Suppressor macrophage treated with lipopolysaccharide for 1 hour (primary cell): ENCODE measurements around the gene NAV2.

Source experiments
- DNase-seq, 3 donors: peaks; one replicate each; pipeline ENCODE4 v3.0.0-alpha.2; 2020 to 2022

NAV2 gene

DNA sequence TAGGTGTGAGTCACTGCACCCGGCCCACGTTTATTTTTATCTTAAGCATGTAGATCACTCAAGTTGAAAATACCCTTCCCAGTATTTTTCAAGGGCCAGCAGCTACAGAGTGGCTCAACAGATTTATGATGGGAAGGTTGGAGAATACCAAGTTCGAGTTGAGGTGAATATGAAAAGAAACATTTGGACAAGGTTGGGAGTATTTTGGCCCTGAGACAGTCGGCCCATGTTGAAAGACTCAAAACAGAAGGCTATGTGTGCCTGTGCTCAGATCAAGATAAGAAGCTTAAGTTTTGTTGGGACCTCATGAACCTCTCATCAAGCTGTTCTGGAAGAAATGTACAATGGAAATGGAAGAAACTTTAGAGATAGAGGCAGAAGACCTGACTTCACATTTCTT is 248.6 kb downstream of the NAV2 start:
- no peak for DNase-seq

DNA sequence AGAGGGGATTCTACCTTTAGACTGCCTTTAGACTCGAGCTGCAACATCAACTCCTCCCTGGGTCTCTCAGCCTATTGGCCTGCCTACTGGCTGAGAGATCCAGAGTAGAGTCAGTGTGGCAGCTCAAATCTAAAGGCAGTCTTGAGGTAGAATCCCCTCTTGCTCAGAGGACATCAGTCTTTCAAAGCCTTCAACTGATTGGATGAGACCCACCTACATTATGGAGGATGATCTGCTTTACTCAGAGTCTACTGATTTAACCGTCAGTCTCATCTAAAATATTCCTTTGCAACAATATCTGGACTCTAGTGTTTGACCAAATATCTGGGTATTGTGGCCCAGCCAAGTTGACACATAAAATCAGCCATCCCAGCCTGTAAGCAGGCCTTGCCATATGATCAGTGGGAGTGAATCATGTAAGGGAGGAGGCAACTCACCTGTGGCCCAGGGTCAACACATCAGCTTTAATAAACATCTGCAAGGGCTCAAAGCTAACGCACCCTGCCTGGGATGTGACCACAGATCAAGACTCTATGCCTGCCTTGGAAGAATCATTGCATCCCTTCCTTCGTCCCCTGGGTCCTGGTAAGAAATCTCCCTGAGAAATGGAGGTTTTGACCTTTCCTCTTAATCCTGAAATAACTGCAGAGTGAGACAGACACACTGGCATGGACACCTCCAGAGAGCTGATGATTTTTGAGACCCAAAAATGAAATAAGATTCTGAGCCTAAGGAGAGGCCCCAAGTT is 249.6 kb downstream of the NAV2 start:
- no peak for DNase-seq

DNA sequence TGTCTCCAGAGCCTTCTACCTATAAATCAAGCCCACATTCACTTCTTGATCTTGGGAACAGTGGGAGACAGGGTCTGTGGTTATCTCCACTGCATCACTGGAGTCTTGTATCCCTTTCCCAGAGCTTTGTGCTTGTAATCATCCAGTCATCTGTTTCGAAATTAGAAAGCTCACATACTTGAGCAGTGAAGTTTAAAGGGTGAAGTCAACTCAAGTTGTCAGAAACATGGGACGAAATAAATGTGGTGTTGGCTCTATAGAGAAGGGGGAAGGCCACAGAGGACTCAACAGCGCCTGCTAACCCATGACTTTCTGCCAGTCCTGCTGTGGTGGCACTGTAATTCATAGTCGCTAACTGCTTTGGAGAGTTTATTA is 250.2 kb downstream of the NAV2 start:
- no peak for DNase-seq

DNA sequence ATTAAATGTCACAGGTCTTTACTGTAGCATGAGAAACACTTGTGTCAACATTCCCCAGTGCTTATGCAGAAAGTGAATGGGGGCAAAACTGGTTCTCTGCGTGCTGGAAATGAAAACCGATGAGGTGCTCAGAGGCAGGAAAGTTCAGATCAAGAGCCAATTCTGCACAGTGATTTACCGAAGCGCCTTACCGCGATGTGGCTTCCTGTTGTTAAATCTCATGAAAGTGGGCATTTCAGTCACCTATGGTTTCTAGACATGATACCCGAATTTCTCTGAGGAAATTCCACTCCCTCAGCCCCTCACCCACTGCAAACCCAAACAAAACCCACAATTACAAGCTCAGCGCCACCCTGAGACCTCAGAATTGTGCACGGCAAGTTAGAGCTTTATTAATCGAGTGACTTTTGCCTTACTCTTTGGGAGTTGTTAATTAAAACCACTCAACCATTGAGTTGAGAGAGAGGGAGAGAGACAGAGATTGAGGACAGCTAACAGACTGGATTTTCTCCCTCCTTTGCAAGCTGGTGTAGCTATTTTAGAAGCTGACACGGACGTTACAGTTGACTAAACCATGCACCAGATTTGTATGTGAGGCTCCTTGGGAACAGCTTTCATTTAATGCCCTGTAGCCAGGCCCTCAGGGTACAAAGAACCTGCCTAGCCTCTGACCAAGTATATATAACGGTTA is 251.2 kb downstream of the NAV2 start:
- DNase-seq: no peak

DNA sequence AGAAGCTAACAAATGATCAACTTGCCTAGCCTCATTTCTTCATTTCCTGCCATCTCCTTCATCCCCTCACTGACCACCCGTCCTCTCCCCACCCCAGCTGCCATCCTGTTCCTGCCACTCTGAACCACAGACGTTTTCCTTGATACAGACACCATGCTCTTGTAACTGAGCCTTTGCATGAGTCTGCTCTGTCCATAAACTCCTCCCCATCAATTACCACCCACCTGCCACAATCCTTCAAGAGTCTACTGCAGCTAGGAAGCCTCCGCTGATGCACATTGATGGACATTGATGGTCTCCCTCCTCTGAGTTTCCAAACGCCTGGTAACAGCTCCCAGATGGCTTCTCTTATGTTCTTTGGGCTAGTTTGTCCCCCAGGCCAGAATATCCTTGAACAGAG is 253.8 kb downstream of the NAV2 start:
- DNase-seq: no peak

DNA sequence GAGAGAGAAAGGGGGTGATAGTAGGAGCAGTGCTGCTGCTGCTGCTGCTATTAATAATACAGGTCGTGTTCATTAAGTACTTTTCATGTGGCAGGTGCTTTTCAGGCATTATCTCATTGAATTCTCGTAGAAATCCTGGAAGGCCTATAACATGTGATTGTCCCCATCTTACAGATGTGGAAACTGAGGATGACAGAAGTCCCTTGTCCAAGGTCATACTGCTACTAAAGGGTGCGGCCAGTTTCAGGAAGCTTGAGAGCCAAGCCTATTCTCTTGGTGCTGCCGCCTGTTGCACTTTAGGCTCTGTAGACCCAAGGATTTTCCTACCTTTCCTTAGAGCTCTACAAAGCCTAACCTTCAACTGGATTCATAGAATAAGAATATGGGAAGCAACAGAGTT is 254.3 kb downstream of the NAV2 start:
- DNase-seq: no peak

DNA sequence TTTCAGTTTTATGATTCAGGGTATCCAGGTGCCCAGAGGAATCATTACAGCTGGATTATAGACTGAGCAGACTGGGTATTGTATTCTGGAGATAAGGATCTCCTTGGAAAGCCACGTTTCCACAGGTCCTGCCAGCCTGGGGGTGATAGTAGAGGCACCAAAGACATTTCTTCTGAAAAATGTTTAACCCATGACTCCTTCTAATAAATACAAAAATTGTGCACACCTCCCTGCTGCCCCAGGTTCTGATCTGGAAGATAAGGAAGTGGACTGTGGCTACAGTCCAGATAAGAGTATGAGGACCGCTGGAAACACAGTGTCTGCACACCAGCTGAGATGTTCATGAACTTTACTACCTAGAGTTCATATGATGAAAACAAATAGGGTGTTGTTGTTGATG is 255.2 kb downstream of the NAV2 start:
- DNase-seq: no peak

DNA sequence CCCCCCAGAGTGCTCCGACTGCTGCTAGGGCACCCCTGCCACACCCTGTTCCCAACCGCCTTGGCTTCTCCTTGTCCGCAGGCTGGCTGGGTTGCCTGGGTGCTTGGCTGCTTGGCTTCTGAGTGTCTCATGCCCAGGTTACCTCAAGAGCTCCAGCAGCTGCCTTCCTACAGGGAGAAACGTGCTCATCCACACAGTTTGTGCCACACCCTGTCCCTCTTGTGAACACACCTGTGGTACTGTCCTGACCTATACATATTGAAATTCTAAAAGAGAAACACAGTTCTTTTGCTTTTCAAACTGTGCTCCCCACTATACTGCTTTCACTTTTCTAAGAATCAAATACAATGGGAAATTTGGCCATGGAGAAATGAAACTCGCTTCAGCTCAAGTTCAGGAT is 256.2 kb downstream of the NAV2 start:
- DNase-seq: no peak

DNA sequence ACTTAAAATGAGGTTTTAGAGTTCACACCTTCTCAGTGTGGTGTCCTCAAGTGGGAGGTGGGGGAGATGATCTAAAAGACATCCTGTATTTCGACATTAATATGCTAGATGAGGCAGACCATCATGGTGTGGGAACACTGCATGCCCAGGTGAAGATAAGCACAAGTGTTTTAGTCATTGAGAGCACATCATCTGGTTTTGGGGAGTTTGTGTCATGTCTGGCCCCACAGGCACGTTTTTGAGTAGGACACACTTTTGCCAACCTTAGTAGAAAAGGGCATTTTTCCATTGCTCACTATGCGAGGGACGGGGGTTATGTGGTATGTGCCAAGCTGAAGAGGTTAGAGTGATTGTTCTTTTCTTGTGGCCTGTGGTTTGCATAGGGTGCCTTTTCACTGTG is 258.3 kb downstream of the NAV2 start:
- DNase-seq: no peak

DNA sequence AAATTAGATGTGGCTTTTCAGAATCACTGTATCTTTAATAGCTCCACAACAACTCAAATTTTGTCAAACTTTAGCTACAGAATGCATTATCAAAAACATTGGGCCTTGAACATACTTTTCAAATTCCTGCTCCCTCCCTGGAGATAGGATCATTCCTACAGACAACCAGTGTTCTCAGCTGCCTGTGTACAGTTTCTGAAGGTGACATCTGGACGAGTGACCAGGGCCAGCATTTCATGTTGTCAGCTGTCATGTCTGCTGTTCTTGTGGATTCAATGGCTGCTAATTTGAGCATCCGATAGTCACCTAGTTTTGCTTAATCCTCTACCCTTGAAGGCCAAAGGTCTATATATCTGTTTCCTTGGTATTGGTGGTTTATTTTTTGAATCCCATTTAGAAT is 259.5 kb downstream of the NAV2 start:
- DNase-seq: no peak

DNA sequence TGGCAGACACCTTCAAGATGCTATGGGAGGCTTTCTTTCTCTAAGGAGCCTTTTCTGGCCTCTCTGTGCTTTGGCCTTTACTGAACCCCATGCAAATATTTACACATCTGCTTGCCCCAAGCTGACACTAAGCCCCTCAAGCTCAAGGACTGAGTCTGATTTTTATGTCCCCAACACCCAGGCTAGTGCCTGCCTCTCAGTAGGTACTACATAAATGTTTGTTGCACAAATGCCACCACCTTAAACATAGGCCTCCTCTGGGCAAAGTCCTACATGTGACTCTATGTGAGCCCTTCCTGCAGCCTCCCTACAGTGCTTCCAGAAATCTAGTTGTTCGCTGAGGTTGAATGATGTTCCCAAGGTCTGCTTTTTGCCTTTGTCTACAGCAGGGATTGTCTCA is 260.0 kb downstream of the NAV2 start:
- DNase-seq: no peak

DNA sequence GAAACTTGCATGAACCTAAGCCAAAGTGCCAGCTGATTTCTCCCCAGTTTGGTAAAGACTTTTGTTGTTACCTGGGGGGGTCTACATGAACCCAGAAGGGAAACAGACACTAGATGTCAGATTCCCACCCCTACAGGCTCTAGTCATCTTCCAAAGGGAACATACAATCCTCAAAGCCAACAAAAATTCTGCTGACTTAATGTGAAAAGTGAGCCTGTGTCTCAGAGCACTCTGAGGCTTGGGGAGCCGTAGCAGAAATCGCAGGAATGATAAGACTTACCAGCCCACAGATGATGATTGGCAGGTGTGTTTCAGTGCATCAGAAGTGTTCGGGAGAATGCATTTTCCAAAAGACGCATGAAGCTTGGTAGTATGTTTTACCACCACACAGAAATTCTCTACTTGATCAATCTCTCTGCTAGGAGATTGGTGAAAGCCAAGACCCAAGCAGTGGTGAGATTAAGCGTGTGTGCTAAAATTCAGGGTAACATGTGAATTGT is 260.5 kb downstream of the NAV2 start:
- no peak for DNase-seq

DNA sequence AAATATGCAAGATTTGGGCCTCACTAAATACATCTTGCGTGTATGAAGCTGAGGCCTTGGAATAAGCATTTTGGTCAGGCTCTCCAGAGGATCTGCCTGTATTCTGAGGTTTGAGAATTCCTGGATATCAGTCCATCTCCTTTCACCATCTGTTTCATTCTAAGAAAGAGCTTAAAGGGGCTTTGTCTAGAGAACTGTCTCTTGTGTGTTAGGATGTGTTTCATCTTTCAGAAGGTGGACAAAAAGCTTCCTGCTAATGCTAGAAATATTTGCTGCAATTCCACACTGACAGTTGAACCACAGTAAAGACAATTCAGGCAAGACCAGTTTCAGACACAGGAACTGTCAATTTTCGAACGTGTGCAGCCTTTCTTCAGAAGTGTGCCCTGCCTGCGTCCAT is 262.2 kb downstream of the NAV2 start:
- DNase-seq: no peak

DNA sequence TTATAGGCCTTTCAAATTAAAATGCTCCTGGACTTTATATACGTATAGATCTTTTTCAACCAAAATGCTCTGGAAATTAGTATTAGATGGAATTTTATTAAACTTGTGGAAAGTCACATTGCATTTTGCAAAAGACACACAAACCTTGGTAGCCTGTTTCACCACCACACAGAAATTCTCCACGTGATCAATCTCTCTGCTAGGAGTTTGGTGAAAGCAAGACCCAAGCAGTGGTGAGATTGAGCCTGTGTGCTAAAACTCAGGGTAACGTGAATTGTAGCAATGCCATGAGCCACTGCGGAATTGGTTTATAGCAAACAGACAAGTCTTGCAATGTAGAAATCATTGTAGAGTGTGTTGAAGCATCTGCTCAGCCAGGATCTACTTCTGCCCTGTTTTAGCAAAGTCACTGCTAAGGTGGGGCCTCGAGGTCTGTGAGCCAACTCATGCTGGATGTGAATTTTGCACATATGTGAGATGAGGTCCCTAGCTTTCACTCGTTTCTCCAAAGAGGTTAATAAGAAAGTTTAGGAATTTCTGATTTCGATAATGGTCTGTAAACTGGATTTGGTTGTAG is 262.9 kb downstream of the NAV2 start:
- DNase-seq: no peak

DNA sequence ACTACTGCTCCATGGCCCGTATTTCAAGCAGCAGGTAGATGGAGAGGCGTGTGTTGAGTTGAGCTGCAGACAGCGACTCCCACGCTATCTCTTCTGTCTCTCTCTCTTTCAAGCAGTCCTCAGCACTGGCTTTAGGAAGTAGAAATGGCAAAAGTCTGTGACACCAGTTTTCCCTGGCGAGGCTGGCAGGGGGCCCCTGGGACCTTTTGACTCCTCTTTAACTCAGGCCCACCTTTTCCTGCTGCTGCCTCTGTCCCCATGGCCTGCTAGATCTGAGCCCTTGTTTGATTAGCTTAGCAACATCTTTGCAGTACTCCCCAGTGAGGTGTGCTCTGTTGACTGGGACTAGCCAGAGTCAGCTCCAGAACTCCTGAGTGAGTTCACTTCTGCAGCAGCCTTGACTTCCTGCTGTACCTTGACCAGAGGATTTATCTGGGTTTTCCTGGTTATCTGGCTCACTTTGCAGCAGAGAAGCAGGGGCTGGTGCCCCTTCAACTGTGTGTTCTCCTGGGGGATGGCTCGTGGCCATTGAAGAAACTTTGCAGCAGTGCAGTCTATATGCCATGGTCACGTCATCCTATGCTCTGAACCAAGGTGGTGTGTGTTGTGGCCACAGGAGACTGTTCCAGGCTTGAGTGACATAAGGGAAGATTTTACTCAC is 263.8 kb downstream of the NAV2 start:
- DNase-seq: no peak

DNA sequence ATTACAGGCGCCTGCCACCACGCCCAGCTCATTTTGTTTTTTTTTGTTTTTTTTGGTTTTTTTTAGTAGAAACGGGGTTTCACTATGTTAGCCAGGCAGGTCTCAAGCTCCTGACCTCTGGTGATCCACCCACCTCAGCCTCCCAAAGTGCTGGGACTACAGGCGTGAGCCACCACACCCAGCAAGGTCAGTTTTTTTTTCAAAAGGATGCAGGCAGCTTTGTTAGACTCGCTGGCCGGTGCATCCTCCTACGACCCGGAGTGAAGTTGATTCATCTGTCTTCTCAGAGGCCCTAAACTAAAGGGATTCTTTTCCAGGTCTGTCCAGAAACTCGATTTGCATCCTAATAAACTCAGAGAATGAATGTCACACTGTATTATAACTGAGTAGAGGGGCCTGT is 265.3 kb downstream of the NAV2 start:
- DNase-seq: no peak

DNA sequence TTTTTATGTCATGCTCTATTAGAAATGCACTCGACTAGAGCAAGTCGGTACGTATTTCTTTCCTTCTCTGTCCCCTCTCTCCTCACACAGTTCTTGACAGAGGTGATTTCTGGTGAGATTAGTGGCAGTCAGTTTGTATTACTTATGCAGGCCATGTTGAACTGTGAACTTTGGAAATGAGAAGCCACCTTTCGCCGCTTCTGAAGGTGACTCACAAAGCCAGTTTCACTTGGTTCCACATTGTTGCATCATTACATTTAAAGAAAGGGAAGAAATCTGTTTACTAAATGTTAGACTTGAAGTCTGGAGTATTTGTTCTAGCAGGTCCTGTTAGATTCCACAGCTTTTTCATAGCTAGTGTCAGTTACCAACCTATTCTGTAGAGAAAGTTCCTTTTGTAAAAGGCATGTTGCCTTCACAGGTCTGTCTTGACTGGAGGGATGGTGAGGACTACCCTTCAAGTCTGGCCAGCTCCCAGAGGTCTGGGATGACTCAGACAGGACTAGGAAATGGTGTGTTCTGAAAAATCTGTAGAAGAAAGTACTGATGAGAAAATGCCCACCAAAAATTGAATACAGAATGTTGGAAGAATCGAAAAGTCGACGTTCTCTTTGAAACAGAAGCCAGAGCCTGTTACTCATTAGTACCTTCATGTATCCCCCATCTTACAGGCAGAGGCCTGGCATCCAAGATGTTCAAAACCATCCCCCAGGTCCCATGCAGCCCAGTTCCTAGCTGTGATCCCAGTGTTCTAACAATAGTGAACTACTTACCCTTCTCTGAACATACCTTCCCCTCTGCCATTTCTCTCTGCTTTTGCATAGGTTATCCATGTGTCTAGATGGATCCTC is 266.3 kb downstream of the NAV2 start:
- peak; percentile 24 to 57 (median 51) for DNase-seq

DNA sequence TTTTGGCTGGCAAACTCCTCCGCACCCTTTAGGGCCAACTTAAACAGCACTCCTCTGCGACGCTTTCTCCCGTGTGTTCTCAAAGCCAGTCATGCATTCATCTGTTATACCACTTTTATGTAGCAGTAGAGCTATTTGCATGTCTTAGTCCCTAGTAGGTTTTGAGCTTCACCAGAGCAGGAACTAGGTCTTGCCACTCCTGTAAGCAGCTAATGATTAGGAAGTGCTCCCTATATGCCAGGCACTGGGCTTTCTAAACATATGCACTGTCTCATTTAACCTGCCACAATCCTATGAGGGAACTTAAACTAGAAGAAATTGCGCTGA is 266.8 kb downstream of the NAV2 start:
- DNase-seq: no peak

DNA sequence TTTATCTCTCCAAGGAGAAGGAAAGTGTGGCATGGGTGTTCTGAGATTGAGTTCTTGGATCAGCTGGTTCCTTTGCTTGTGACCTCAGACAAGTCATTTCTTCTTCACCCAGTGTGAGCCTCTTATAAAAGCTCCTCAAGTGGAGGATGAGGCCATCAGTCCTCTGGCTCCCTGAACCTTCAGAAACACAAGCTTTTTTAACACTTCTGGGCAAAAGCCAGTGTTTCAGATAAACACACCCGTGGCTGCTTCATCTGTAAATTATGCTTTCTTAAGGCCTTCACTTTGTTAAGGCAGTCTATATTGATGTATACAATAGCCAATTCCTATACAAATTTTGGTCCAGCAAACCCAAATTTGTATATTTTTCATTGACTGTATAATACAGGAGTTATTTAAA is 267.8 kb downstream of the NAV2 start:
- no peak for DNase-seq

DNA sequence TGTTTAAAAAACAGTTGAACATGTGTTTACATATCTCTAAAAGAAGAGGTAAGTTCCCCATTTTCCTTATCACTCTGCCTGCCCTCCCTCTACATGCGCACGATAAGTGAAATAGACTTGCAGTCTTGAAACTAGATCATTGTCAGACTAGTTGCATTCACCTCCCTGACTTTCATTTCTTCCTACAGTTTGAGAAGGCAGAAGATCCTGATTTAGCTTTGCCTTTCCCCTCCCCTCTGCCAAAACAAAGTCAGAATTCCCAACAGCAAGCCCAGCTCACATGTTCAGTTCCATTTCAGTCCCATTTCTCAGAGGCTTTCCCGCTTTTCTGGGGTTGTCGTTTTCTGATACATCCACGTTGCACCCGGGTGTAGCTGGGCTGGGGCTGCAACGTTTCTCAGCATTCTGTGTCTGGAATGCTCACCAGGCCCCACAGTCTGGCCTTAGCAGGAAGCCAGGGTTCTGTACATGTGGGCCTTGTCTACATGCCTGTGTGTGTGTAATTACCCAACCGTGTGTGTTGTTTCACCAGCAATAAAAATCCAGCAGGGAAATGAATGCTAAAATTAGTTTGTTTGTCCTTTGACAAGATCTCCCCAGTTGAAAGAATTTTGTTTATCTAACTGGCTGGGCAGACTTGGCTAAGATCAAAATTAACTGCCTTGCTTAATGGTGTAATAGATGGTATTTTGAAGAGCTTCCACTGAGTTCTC is 268.5 kb downstream of the NAV2 start:
- no peak for DNase-seq

DNA sequence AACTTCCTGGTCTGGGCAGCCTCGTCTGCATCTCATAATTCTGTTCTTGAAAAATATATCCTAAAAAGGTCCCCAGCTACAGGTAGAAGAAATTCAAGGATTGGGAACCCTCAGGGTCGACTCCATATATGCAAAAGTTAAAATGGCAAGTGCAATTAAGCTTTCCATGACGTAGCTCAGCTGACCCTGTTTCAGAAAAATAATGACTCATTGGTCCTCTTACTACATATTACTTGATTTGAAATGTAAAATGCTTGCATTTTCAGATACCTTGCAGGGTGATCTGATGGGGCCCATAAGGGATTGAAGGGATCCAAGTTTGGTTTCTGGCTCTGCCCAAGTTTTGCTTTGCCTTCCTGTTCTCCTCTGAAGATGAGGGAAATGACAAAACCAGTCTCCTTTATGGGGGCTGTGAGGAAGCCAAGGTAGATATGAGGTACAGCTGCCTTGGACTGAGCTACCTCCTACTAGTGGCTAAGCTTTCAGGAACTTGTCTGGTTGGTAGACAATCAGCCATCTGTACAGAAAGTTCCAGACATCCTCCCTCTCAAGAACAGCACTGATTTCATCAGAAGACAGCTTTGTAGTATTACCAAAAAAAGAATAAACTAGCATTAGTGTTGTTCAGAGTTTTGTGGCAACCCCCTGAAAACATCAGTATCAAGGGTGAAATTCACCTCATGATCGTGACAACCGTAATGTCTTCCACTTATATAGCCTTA is 270.3 kb downstream of the NAV2 start:
- no peak for DNase-seq
